ENCODE data around the gene LIN37. TPM values are rescaled to one million over a fixed set of nuclear protein-coding genes. Genes with fewer than 3 reads are reported as not detected.
A peak's percentile ranks its signal among the peaks of the same experiment; 100 is the strongest.

Gene LIN37
- total RNA-seq, 1 experiment from 2014 or later, result 5.9 TPM

GRCh38 chr19:35757749-35758608 is 9.6 kb downstream of the LIN37 start, which contains the start of gene PROSER3:
TSS of gene PROSER3 (plus strand) at chr19:35758176. CDS start at chr19:35758216, 40 bp downstream.
- Histone ChIP-seq H3K23me2 (ENCODE audit: insufficient read length, low read depth, low read length, poor library complexity, severe bottlenecking) (peaks cover 15% of the 10 kb centered on the region), H3K79me2 (ENCODE audit: insufficient read depth, low read length) (no peaks in the 10 kb centered on the region), H4K5ac (ENCODE audit: insufficient read length, low read depth, low read length) (no peak within 1 kb of the TSS), H3K4me2 (ENCODE audit: insufficient read depth, insufficient read length, low read length) (peak within 1 kb of the TSS; percentile 47), H4K20me1 (ENCODE audit: control insufficient read depth, insufficient read depth, insufficient read length) (no peaks in the 10 kb centered on the region), H3K79me1 (ENCODE audit: insufficient read depth, low read depth, low read length, poor library complexity, severe bottlenecking) (no peaks in the 10 kb centered on the region), H2BK15ac (ENCODE audit: low read depth, low read length) (no peak within 1 kb of the TSS), H3K27ac (ENCODE audit: insufficient read length, low read depth, low read length) (no peak within 1 kb of the TSS), H3K4ac (ENCODE audit: low read depth, low read length) (no peak within 1 kb of the TSS), H2BK12ac (ENCODE audit: insufficient read length, low read depth, low read length) (no peak within 1 kb of the TSS), H3K23ac (ENCODE audit: insufficient read length, low read depth, low read length) (no peak within 1 kb of the TSS), H3K27me3 (ENCODE audit: insufficient read depth, low read length) (no peaks in the 10 kb centered on the region), H3K14ac (ENCODE audit: insufficient read depth, low read length) (peak within 1 kb of the TSS; percentile 70), H2BK120ac (ENCODE audit: low read depth, low read length, poor library complexity, severe bottlenecking) (no peak within 1 kb of the TSS), H3K9ac (ENCODE audit: extremely low read depth, insufficient read length, low read length) (peak within 1 kb of the TSS; percentile 71), H3K56ac (ENCODE audit: insufficient read length, low read depth, low read length) (no peak within 1 kb of the TSS), H3K18ac (ENCODE audit: insufficient read length, low read depth, low read length) (peak within 1 kb of the TSS; percentile 79), H4K8ac (replicated peaks; ENCODE audit: insufficient read length, low read depth, low read length) (no peak within 1 kb of the TSS), H4K91ac (ENCODE audit: insufficient read length, low read depth, low read length) (no peak within 1 kb of the TSS), H2AK5ac (ENCODE audit: insufficient read length, low read length) (no peak within 1 kb of the TSS), H3K4me1 (ENCODE audit: insufficient read depth, low read length) (no peaks in the 10 kb centered on the region), H2BK20ac (ENCODE audit: low read depth, low read length, poor library complexity, severe bottlenecking) (no peak within 1 kb of the TSS), H3K9me3 (ENCODE audit: control insufficient read depth, low read depth, low read length) (no peaks in the 10 kb centered on the region), H2AFZ (ENCODE audit: low read length) (no peak within 1 kb of the TSS), H3T11ph (ENCODE audit: low read length) (no peak within 1 kb of the TSS), H2BK5ac (ENCODE audit: insufficient read length, low read length) (no peak within 1 kb of the TSS)
- Mint-ChIP-seq H3K4me1 (peaks cover 12 to 23% of the 10 kb centered on the region in 2 experiments), H3K4me3 (peak within 1 kb of the TSS; percentile 91 to 95), H3K27me3 (ENCODE audit: low read depth) (peaks cover 7% of the 10 kb centered on the region), H3K36me3 (ENCODE audit: insufficient read depth in 1 of 3, low read depth in 3 of 3) (peaks cover 6 to 29% (median 26%) of the 10 kb centered on the region in 3 experiments; a peak in 6 of 7 replicates), H3K9me3 (no peaks in the 10 kb centered on the region), H3K27ac (peak within 1 kb of the TSS; percentile 68 to 97 (median 95); a peak in 5 of 7 replicates)
- no CpG with 5 or more reads among the region's 53 CpGs for WGBS (ENCODE audit: extremely low coverage, insufficient read length, low lambda C conversion rate)
- no peak for TF ChIP-seq CTCF (conservative IDR thresholded peaks at IDR 0.05)
- DNase-seq, result peak; percentile 99

Data from H9 (cell line).